Neural crest cell (in vitro differentiated cells): ENCODE data around the gene AKAP6. TPM values are rescaled to one million over a fixed set of nuclear protein-coding genes. Genes with fewer than 3 reads are reported as not detected.

Source experiments
- DNase-seq: peaks from one replicate; pipeline ENCODE4 v3.0.0; 2021; ENCODE audit warnings: low read depth, mixed read lengths, low spot score
- H3K27ac Mint-ChIP-seq: one replicate; pipeline ENCODE4 v1.8.0; 2021; ENCODE audit warnings: mild to moderate bottlenecking, mixed read lengths; ENCODE audit not compliant: unreplicated experiment
- H3K27me3 Mint-ChIP-seq: 2 replicates; pipeline ENCODE4 v1.8.0; 2021; ENCODE audit warnings: low read depth, mild to moderate bottlenecking, mixed read lengths
- H3K36me3 Mint-ChIP-seq: 2 replicates; pipeline ENCODE4 v1.8.0; 2021; ENCODE audit warnings: low read depth, mild to moderate bottlenecking, mixed read lengths
- H3K4me1 Mint-ChIP-seq: 2 replicates; pipeline ENCODE4 v1.8.0; 2021; ENCODE audit warnings: mixed read lengths
- H3K4me3 Mint-ChIP-seq: one replicate; pipeline ENCODE4 v1.8.0; 2021; ENCODE audit warnings: mild to moderate bottlenecking, mixed read lengths
- H3K9me3 Mint-ChIP-seq: 2 replicates; pipeline ENCODE4 v1.8.0; 2021; ENCODE audit warnings: mixed read lengths
- total RNA-seq: library from RNA; stranded (reverse); gene quantifications from 2 replicates; pipeline ENCODE4 v1.2.1, GENCODE V29; 2021
- TF ChIP-seq, protein P1 (sequence below): fragments of 200-600 bp; sonication (generic); conservative IDR thresholded peaks from 2 replicates; pipeline ENCODE4 v1.5.0; 2021; ENCODE audit warnings: antibody characterized with exemption, mild to moderate bottlenecking

The AKAP6 gene
- total RNA-seq, 1 donor from 2014 or later, result 9.4 TPM

DNA sequence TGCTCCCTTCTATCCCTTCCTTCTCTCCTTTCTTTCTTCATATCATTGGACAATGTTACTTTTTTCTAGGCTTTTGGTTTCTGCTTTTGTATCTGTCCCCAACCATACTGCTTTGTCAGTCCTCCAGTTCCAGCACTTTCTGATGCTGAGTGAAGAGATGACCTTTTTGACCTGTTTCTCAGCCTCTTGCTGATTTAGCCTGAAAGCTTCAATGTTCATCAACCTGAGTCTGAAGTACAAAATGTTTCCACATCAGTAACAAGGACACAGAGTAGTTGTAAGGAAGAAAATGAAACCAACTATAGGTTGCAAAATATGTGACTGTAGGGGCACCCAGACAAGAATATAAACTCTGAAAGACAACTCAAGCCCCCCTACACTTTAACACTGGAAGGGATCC is 25.2 kb upstream of the AKAP6 start:
- H3K9me3 Mint-ChIP-seq, result no peaks in the 10 kb centered on the region
- H3K36me3 Mint-ChIP-seq, result no peaks in the 10 kb centered on the region
- DNase-seq, result no peak
- H3K4me3 Mint-ChIP-seq, result no peak overlapping the region
- peaks cover 4% of the 10 kb centered on the region for H3K4me1 Mint-ChIP-seq
- TF ChIP-seq, protein P1, sequence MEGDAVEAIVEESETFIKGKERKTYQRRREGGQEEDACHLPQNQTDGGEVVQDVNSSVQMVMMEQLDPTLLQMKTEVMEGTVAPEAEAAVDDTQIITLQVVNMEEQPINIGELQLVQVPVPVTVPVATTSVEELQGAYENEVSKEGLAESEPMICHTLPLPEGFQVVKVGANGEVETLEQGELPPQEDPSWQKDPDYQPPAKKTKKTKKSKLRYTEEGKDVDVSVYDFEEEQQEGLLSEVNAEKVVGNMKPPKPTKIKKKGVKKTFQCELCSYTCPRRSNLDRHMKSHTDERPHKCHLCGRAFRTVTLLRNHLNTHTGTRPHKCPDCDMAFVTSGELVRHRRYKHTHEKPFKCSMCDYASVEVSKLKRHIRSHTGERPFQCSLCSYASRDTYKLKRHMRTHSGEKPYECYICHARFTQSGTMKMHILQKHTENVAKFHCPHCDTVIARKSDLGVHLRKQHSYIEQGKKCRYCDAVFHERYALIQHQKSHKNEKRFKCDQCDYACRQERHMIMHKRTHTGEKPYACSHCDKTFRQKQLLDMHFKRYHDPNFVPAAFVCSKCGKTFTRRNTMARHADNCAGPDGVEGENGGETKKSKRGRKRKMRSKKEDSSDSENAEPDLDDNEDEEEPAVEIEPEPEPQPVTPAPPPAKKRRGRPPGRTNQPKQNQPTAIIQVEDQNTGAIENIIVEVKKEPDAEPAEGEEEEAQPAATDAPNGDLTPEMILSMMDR, result no peak
- no peak overlapping the region for H3K27ac Mint-ChIP-seq
- no peaks in the 10 kb centered on the region for H3K27me3 Mint-ChIP-seq

DNA sequence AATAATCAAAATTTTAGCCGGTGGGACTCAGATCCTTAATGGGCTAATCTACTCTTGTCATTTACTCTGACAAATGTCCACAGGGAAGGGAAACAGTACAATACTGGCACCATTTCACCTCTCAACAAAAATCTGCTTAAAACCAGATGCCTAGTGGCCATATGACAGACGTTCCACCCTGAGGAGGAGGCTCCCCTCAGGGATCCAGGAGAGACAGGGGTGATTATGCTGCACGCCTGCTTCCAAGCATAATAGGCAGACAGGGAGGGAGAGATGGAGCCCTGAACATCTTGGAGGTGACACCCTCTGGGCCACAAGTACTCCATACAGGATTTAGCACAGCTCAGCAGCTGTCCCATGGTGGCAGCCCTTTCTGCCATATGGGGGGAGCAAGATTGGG is 24.8 kb upstream of the AKAP6 start:
- Mint-ChIP-seq H3K36me3 (no peaks in the 10 kb centered on the region), H3K4me1 (peaks cover 4% of the 10 kb centered on the region), H3K4me3 (no peak overlapping the region), H3K27ac (peak overlapping the region; percentile 10), H3K9me3 (no peaks in the 10 kb centered on the region), H3K27me3 (no peaks in the 10 kb centered on the region)
- DNase-seq, result no peak
- TF ChIP-seq, protein P1, result no peak

DNA sequence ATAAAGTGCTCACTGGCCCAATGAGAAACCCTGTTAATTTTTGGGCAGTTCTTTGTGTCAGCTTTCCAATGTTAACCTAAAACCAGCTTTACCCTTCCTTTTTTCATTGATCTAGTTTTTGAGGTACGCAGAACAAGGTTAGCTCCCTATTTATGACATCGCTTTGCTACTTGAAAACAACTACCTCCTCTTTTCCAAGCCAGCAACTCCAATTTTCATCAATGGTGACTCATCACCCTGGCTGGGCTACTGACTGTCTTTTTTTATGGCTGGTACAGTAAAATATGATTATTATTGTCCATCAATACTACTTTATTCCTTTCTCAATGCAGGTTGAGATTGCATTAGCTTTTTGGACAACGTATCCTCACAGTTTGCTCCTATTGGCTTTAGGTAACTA is 22.5 kb upstream of the AKAP6 start:
- no peaks in the 10 kb centered on the region for H3K36me3 Mint-ChIP-seq
- H3K4me1 Mint-ChIP-seq, result peaks cover 4% of the 10 kb centered on the region
- TF ChIP-seq, protein P1, result no peak
- no peaks in the 10 kb centered on the region for H3K9me3 Mint-ChIP-seq
- DNase-seq, result no peak
- no peak overlapping the region for H3K4me3 Mint-ChIP-seq
- H3K27me3 Mint-ChIP-seq, result no peaks in the 10 kb centered on the region
- H3K27ac Mint-ChIP-seq, result no peak overlapping the region

DNA sequence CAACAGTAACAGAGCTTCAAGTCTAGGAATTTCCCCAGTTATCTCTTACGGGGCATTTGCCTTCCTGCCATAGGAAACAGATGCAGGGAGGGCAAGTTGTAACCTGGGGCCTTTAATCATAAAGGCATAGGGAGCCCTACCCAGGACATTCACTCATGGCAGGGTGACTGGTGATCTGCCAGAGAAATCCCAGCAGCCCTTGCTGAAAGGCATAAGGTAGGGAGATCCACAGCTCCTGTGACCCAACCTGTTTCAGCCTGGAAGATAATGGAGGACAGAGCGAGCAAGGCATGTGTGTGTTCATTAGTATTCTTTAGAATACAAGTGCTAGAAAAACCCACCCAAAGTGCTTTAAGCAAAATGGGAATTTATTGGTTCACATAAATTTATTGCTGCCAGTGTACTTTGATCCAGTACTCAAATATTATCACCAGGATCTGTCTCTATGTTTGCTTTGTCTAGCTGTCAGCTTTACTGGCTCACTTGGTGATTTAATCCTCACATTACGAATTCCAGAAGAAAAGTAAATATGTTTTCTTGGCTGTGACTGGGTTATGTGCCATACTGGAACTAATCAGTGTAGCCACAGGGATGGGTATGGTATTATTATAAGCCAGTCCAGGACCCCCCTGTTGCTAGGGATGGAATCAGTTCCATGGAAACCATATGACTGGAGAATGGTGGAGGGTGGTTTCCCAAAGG is 21.1 kb upstream of the AKAP6 start:
- Mint-ChIP-seq H3K27ac (no peak overlapping the region), H3K27me3 (no peaks in the 10 kb centered on the region), H3K4me1 (peaks cover 4% of the 10 kb centered on the region), H3K9me3 (no peaks in the 10 kb centered on the region), H3K36me3 (no peaks in the 10 kb centered on the region), H3K4me3 (no peak overlapping the region)
- no peak for DNase-seq
- TF ChIP-seq, protein P1, result no peak

DNA sequence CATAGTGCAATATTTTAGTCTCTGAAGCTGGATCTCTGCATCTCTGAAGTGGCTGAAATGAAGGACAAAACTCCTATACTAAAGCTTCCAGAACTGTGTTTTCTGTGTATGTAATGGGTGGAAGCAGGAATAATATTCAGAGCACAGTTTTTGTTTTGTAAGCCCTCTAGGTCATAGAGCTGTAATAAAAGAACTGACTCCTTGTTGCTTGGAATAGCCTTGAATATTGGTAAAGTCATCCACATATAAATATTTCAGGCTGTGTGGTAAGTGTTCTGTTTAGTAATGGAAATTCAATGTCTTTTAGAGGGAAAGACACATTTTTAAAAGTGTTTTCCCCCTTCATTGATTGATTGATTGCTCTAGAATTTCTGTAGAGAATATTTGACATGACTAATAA is 18.2 kb upstream of the AKAP6 start:
- no peak overlapping the region for H3K27ac Mint-ChIP-seq
- H3K4me3 Mint-ChIP-seq, result no peak overlapping the region
- no peaks in the 10 kb centered on the region for H3K36me3 Mint-ChIP-seq
- H3K9me3 Mint-ChIP-seq, result no peaks in the 10 kb centered on the region
- DNase-seq, result no peak
- H3K4me1 Mint-ChIP-seq, result no peaks in the 10 kb centered on the region
- TF ChIP-seq, protein P1, result no peak
- H3K27me3 Mint-ChIP-seq, result no peaks in the 10 kb centered on the region
